ENCODE measurements around the gene NTSR1. TPM values are rescaled to one million over a fixed set of nuclear protein-coding genes. Genes with fewer than 3 reads are reported as not detected.

Gene NTSR1
- polyA plus RNA-seq, 1 donor from 2014 or later = 0.05 TPM

- H3K36me3 ChIP-seq (ENCODE audit: insufficient read depth, low read length) = no peaks in the 10 kb centered on the region
- H3K9me3 ChIP-seq (ENCODE audit: low read length) = no peaks in the 10 kb centered on the region
- H3K4me3 ChIP-seq (ENCODE audit: low read length) = no peak overlapping the region
- H2AFZ ChIP-seq (ENCODE audit: low read depth, low read length) = no peak overlapping the region
- H3K9me2 ChIP-seq (ENCODE audit: insufficient read depth, low read length) = no peaks in the 10 kb centered on the region
- no peaks in the 10 kb centered on the region for H3K27me3 ChIP-seq (ENCODE audit: insufficient read depth, low read depth, low read length)
- no peak for TF ChIP-seq TAF1 (IDR thresholded peaks at IDR 0.05; ENCODE audit: low read depth)
- no peak for TF ChIP-seq POLR2AphosphoS5 (IDR thresholded peaks at IDR 0.05)
- TF ChIP-seq MXI1 (conservative IDR thresholded peaks at IDR 0.05; ENCODE audit: poor library complexity, severe bottlenecking) = no peak
- TF ChIP-seq REST (IDR thresholded peaks at IDR 0.05; ENCODE audit: borderline replicate concordance) = no peak
- no peak for TF ChIP-seq RAD21 (conservative IDR thresholded peaks at IDR 0.05)
- no peak for TF ChIP-seq EZH2 (IDR thresholded peaks at IDR 0.05; ENCODE audit: borderline replicate concordance, insufficient read depth, low read length, poor library complexity, severe bottlenecking)
- no peak for TF ChIP-seq EP300 (conservative IDR thresholded peaks at IDR 0.05; ENCODE audit: poor library complexity, severe bottlenecking)
- TF ChIP-seq SMC3 (conservative IDR thresholded peaks at IDR 0.05; ENCODE audit: poor library complexity) = no peak
- no peak for TF ChIP-seq CTCF (IDR thresholded peaks at IDR 0.05; ENCODE audit: poor library complexity, severe bottlenecking)
- no peaks in the 10 kb centered on the region for H3K79me2 ChIP-seq (replicated peaks; ENCODE audit: insufficient read depth, low read length)
- no peak overlapping the region for H3K27ac ChIP-seq (ENCODE audit: low read length)
- no peak overlapping the region for H3K4me2 ChIP-seq (ENCODE audit: low read length)
- no peaks in the 10 kb centered on the region for H3F3A ChIP-seq (ENCODE audit: insufficient read depth, low read length, poor library complexity, severe bottlenecking)
- no peaks in the 10 kb centered on the region for H4K20me1 ChIP-seq (ENCODE audit: insufficient read depth)
- H3K9ac ChIP-seq (ENCODE audit: low read length) = no peak overlapping the region
These were observed 56.9 kb downstream of the NTSR1 start for GRCh38 chr20:62765432-62766070.

- Histone ChIP-seq H3K4me2 (ENCODE audit: low read length) (no peak overlapping the region), H3K27me3 (ENCODE audit: insufficient read depth, low read depth, low read length) (no peaks in the 10 kb centered on the region), H4K20me1 (ENCODE audit: insufficient read depth) (no peaks in the 10 kb centered on the region), H3K9me2 (ENCODE audit: insufficient read depth, low read length) (no peaks in the 10 kb centered on the region), H3K36me3 (ENCODE audit: insufficient read depth, low read length) (no peaks in the 10 kb centered on the region), H3K4me3 (ENCODE audit: low read length) (no peak overlapping the region), H3K9me3 (ENCODE audit: low read length) (no peaks in the 10 kb centered on the region), H3K27ac (ENCODE audit: low read length) (no peak overlapping the region), H3F3A (ENCODE audit: insufficient read depth, low read length, poor library complexity, severe bottlenecking) (no peaks in the 10 kb centered on the region), H3K9ac (ENCODE audit: low read length) (no peak overlapping the region), H3K79me2 (replicated peaks; ENCODE audit: insufficient read depth, low read length) (no peaks in the 10 kb centered on the region), H2AFZ (ENCODE audit: low read depth, low read length) (no peak overlapping the region)
- TF ChIP-seq MXI1 (conservative IDR thresholded peaks at IDR 0.05; ENCODE audit: poor library complexity, severe bottlenecking) (no peak), EZH2 (IDR thresholded peaks at IDR 0.05; ENCODE audit: borderline replicate concordance, insufficient read depth, low read length, poor library complexity, severe bottlenecking) (no peak), SMC3 (conservative IDR thresholded peaks at IDR 0.05; ENCODE audit: poor library complexity) (no peak), REST (IDR thresholded peaks at IDR 0.05; ENCODE audit: borderline replicate concordance) (no peak), POLR2AphosphoS5 (IDR thresholded peaks at IDR 0.05) (no peak), RAD21 (conservative IDR thresholded peaks at IDR 0.05) (no peak)
These were observed 57.4 kb downstream of the NTSR1 start for GRCh38 chr20:62766071-62766450.

Data from neural cell (in vitro differentiated cells).